Liver (tissue), 3 donors: ENCODE data around the gene DDIAS.

Source experiments
- FOXA1 ChIP-seq: IDR thresholded peaks from 2 replicates; pipeline ENCODE4 v1.6.1; 2016; ENCODE audit warnings: antibody characterized with exemption
- GABPA ChIP-seq, 2 donors: IDR thresholded peaks in 1 of 2; conservative IDR thresholded peaks in 1 of 2; 2 replicates each; pipeline ENCODE4 v1.6.1; 2016; ENCODE audit warnings: antibody characterized with exemption in 2 of 2, mild to moderate bottlenecking in 1 of 2, moderate library complexity in 1 of 2
- HNF4A ChIP-seq, 2 donors: conservative IDR thresholded peaks; 2 replicates each; pipeline ENCODE4 v1.6.1; 2016; ENCODE audit warnings: antibody characterized with exemption in 2 of 2, mild to moderate bottlenecking in 2 of 2
- SP1 ChIP-seq: IDR thresholded peaks from 2 replicates; pipeline ENCODE4 v1.6.1; 2018; ENCODE audit warnings: antibody characterized with exemption, mild to moderate bottlenecking
- TF ChIP-seq, protein P1 (sequence below): IDR thresholded peaks from 2 replicates; pipeline ENCODE4 v1.6.1; 2016; ENCODE audit warnings: antibody characterized with exemption, mild to moderate bottlenecking
- TF ChIP-seq, protein P2 (sequence below): fragments of 150-350 bp; IDR thresholded peaks from 2 replicates; pipeline ENCODE4 v1.5.1; 2017; ENCODE audit warnings: improper control_type of control experiment, low read depth, low read length; ENCODE audit not compliant: missing input control
- TF ChIP-seq, protein P3 (sequence below): IDR thresholded peaks from 2 replicates; pipeline ENCODE4 v1.6.1; 2016; ENCODE audit warnings: antibody characterized with exemption
- donor health status: healthy.
- donor health status: healthy.

DNA sequence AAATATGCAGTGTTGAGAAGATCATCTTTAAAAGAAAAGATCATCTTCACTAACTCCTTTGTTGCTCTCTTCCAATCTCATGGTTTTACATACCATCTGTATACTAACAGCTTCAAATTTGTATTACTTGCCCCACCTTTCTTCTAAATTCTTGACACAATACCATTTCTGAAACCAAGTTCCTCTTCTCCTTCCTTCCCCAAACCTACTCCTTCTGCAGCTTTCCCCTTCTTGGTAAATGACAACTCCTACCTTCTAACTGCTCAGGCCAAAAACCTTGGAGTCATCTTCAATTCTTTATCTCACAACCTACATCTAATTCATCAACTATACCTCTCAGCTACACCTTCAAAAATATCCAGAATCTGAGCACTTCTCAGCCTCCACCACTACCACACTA, 10.6 kb upstream of the DDIAS start:
- TF ChIP-seq, protein P1, sequence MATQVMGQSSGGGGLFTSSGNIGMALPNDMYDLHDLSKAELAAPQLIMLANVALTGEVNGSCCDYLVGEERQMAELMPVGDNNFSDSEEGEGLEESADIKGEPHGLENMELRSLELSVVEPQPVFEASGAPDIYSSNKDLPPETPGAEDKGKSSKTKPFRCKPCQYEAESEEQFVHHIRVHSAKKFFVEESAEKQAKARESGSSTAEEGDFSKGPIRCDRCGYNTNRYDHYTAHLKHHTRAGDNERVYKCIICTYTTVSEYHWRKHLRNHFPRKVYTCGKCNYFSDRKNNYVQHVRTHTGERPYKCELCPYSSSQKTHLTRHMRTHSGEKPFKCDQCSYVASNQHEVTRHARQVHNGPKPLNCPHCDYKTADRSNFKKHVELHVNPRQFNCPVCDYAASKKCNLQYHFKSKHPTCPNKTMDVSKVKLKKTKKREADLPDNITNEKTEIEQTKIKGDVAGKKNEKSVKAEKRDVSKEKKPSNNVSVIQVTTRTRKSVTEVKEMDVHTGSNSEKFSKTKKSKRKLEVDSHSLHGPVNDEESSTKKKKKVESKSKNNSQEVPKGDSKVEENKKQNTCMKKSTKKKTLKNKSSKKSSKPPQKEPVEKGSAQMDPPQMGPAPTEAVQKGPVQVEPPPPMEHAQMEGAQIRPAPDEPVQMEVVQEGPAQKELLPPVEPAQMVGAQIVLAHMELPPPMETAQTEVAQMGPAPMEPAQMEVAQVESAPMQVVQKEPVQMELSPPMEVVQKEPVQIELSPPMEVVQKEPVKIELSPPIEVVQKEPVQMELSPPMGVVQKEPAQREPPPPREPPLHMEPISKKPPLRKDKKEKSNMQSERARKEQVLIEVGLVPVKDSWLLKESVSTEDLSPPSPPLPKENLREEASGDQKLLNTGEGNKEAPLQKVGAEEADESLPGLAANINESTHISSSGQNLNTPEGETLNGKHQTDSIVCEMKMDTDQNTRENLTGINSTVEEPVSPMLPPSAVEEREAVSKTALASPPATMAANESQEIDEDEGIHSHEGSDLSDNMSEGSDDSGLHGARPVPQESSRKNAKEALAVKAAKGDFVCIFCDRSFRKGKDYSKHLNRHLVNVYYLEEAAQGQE = no peak
- no peak for TF ChIP-seq SP1
- TF ChIP-seq, protein P2, sequence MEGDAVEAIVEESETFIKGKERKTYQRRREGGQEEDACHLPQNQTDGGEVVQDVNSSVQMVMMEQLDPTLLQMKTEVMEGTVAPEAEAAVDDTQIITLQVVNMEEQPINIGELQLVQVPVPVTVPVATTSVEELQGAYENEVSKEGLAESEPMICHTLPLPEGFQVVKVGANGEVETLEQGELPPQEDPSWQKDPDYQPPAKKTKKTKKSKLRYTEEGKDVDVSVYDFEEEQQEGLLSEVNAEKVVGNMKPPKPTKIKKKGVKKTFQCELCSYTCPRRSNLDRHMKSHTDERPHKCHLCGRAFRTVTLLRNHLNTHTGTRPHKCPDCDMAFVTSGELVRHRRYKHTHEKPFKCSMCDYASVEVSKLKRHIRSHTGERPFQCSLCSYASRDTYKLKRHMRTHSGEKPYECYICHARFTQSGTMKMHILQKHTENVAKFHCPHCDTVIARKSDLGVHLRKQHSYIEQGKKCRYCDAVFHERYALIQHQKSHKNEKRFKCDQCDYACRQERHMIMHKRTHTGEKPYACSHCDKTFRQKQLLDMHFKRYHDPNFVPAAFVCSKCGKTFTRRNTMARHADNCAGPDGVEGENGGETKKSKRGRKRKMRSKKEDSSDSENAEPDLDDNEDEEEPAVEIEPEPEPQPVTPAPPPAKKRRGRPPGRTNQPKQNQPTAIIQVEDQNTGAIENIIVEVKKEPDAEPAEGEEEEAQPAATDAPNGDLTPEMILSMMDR = no peak
- TF ChIP-seq HNF4A (conservative IDR thresholded peaks at IDR 0.05) = no peak
- no peak for TF ChIP-seq FOXA1
- TF ChIP-seq GABPA (IDR thresholded peaks at IDR 0.05 in 1 of 2, conservative IDR thresholded peaks at IDR 0.05 in 1 of 2) = no peak
- TF ChIP-seq, protein P3, sequence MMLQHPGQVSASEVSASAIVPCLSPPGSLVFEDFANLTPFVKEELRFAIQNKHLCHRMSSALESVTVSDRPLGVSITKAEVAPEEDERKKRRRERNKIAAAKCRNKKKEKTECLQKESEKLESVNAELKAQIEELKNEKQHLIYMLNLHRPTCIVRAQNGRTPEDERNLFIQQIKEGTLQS = no peak
